Endodermal cell (in vitro differentiated cells): ENCODE results near the gene ITGA4. TPM values are rescaled to one million over a fixed set of nuclear protein-coding genes. Genes with fewer than 3 reads are reported as not detected.

Experiments
- DNase-seq: peaks from one replicate; pipeline ENCODE4 v3.0.0-alpha.2; 2017
- H3K27ac ChIP-seq: 2 replicates; pipeline ENCODE4 v1.5.1; 2013; ENCODE audit warnings: mild to moderate bottlenecking, low read depth, low read length, moderate library complexity
- H3K27me3 ChIP-seq: 2 replicates; pipeline ENCODE4 v1.6.1; 2013; ENCODE audit warnings: mild to moderate bottlenecking, low read length, moderate library complexity; ENCODE audit not compliant: insufficient read depth, control insufficient read depth, poor library complexity, severe bottlenecking
- H3K36me3 ChIP-seq: 2 replicates; pipeline ENCODE4 v1.7.0; 2013; ENCODE audit warnings: mild to moderate bottlenecking, low read length, moderate library complexity; ENCODE audit not compliant: control insufficient read depth, insufficient read depth
- H3K4me1 ChIP-seq: one replicate; pipeline ENCODE4 v1.7.0; 2013; ENCODE audit warnings: low read length; ENCODE audit not compliant: control insufficient read depth, insufficient read depth
- H3K4me3 ChIP-seq: 2 replicates; pipeline ENCODE4 v1.5.1; 2013; ENCODE audit warnings: mild to moderate bottlenecking, low read length, moderate library complexity
- H3K9ac ChIP-seq: 2 replicates; pipeline ENCODE4 v1.6.1; 2013; ENCODE audit warnings: mild to moderate bottlenecking, low read length, moderate library complexity; ENCODE audit not compliant: poor library complexity, severe bottlenecking; ENCODE audit errors: extremely low read depth
- H3K9me3 ChIP-seq: 2 replicates; pipeline ENCODE4 v1.6.1; 2013; ENCODE audit warnings: mild to moderate bottlenecking, low read length, moderate library complexity; ENCODE audit not compliant: control insufficient read depth
- H3K27ac Mint-ChIP-seq: 2 replicates; pipeline ENCODE4 v1.8.0; 2020; ENCODE audit warnings: mixed read lengths
- H3K27me3 Mint-ChIP-seq: 2 replicates; pipeline ENCODE4 v1.8.0; 2021; ENCODE audit warnings: mild to moderate bottlenecking, mixed read lengths; ENCODE audit not compliant: insufficient read depth
- H3K36me3 Mint-ChIP-seq: 2 replicates; pipeline ENCODE4 v1.8.0; 2020; ENCODE audit warnings: low read depth, mixed read lengths
- H3K4me1 Mint-ChIP-seq: 2 replicates; pipeline ENCODE4 v1.8.0; 2020; ENCODE audit warnings: mixed read lengths
- H3K4me3 Mint-ChIP-seq: 2 replicates; pipeline ENCODE4 v1.8.0; 2020; ENCODE audit warnings: mild to moderate bottlenecking, moderate library complexity, mixed read lengths
- H3K9me3 Mint-ChIP-seq: 2 replicates; pipeline ENCODE4 v1.8.0; 2020; ENCODE audit warnings: mild to moderate bottlenecking, mixed read lengths
- CTCF ChIP-seq: fragments of 200-600 bp; sonication (generic); conservative IDR thresholded peaks from 2 replicates; pipeline ENCODE4 v1.5.0; 2021; ENCODE audit warnings: antibody characterized with exemption, mild to moderate bottlenecking
- WGBS, 2 experiments: methylation state at CpG; one replicate each; pipeline versions ENCODE4 v1.1.5 to v1.1.7; 2013; ENCODE audit warnings: missing lambda C conversion rate in 2 of 2, mixed read lengths in 1 of 2; ENCODE audit not compliant: insufficient coverage in 1 of 2, insufficient read length in 1 of 2; 5-methylcytosine and 5-hydroxymethylcytosine counted together
- total RNA-seq, 2 donors: library from RNA; stranded (reverse); fragmentation: NEBNext Ultra II Directional in 1 of 2; extraction: Animal tissue kit (Norgen Biotek cat#: 25700) in 1 of 2; gene quantifications; 2 replicates in 1 of 2; 3 replicates in 1 of 2; pipeline ENCODE4 v1.2.1, GENCODE V29; 2021

Gene ITGA4
- total RNA-seq, 2 donors from 2014 or later, result 1.3 to 2.4 TPM

- H3K27ac Mint-ChIP-seq, result no peak overlapping the region
Measured at GRCh38 chr2:181484851-181485637, 27.9 kb downstream of the ITGA4 start.

GRCh38 chr2:181485638-181485946 is 28.4 kb downstream of the ITGA4 start:
- no peaks in the 10 kb centered on the region for H3K27me3 Mint-ChIP-seq
- TF ChIP-seq CTCF, result no peak
- no peaks in the 10 kb centered on the region for H3K36me3 Mint-ChIP-seq
- no peak overlapping the region for H3K4me3 Mint-ChIP-seq
- H3K36me3 ChIP-seq, result no peaks in the 10 kb centered on the region
- no peaks in the 10 kb centered on the region for H3K4me1 ChIP-seq
- H3K27ac ChIP-seq, result no peak overlapping the region
- H3K9me3 Mint-ChIP-seq, result no peaks in the 10 kb centered on the region
- 85 to 100% methylated on average over 2 to 3 of the region's 3 CpGs for WGBS, 2 experiments
- H3K4me1 Mint-ChIP-seq, result no peaks in the 10 kb centered on the region
- no peak overlapping the region for H3K27ac Mint-ChIP-seq
- H3K9me3 ChIP-seq, result no peaks in the 10 kb centered on the region
- no peak overlapping the region for H3K4me3 ChIP-seq
- H3K9ac ChIP-seq, result no peak overlapping the region
- no peak for DNase-seq
- no peaks in the 10 kb centered on the region for H3K27me3 ChIP-seq

More at GRCh38 chr2:181484851-181485637, 27.9 kb downstream of the ITGA4 start:
- no peaks in the 10 kb centered on the region for H3K9me3 ChIP-seq
- no peak for DNase-seq
- no peak overlapping the region for H3K9ac ChIP-seq
- H3K27me3 Mint-ChIP-seq, result no peaks in the 10 kb centered on the region
- H3K4me1 Mint-ChIP-seq, result no peaks in the 10 kb centered on the region
- no peak overlapping the region for H3K27ac ChIP-seq
- WGBS, 2 experiments, result 88 to 100% methylated on average over 2 to 5 of the region's 5 CpGs
- H3K4me3 ChIP-seq, result no peak overlapping the region
- no peak overlapping the region for H3K4me3 Mint-ChIP-seq
- H3K36me3 ChIP-seq, result no peaks in the 10 kb centered on the region
- no peaks in the 10 kb centered on the region for H3K36me3 Mint-ChIP-seq
- no peaks in the 10 kb centered on the region for H3K27me3 ChIP-seq
- TF ChIP-seq CTCF, result no peak
- no peaks in the 10 kb centered on the region for H3K9me3 Mint-ChIP-seq
- H3K4me1 ChIP-seq, result no peaks in the 10 kb centered on the region

- Mint-ChIP-seq H3K36me3 (no peaks in the 10 kb centered on the region), H3K27ac (no peak overlapping the region), H3K9me3 (no peaks in the 10 kb centered on the region), H3K4me1 (peaks cover 2% of the 10 kb centered on the region), H3K4me3 (no peak overlapping the region), H3K27me3 (no peaks in the 10 kb centered on the region)
- no peaks in the 10 kb centered on the region for H3K9me3 ChIP-seq
- H3K4me3 ChIP-seq, result no peak overlapping the region
- TF ChIP-seq CTCF, result no peak
- no peaks in the 10 kb centered on the region for H3K27me3 ChIP-seq
- H3K4me1 ChIP-seq, result no peaks in the 10 kb centered on the region
- H3K36me3 ChIP-seq, result no peaks in the 10 kb centered on the region
- no peak overlapping the region for H3K9ac ChIP-seq
- 93 to 100% methylated on average over 3 to 4 of the region's 4 CpGs for WGBS, 2 experiments
- no peak overlapping the region for H3K27ac ChIP-seq
- DNase-seq, result no peak
Measured at GRCh38 chr2:181499231-181499630, 42.0 kb downstream of the ITGA4 start.
